GM12878 (cell line): ENCODE measurements around the gene DTX4. TPM values are rescaled to one million over a fixed set of nuclear protein-coding genes. Genes with fewer than 3 reads are reported as not detected.

Experiments used
- CBFB ChIP-seq: IDR thresholded peaks from 2 replicates; pipeline ENCODE4 v1.6.1; 2016; ENCODE audit warnings: antibody characterized with exemption, low read depth
- CBX3 ChIP-seq: fragments of 200-600 bp; sonication (generic); IDR thresholded peaks from 2 replicates; pipeline ENCODE4 v1.6.1; 2016; ENCODE audit warnings: low read depth, borderline replicate concordance
- EP300 ChIP-seq, 2 experiments: fragments of 150-350 bp in 1 of 2; IDR thresholded peaks; 2 replicates each; pipeline ENCODE4 v1.6.1; 2011 to 2012; ENCODE audit warnings: low read depth in 2 of 2, low read length in 2 of 2, borderline replicate concordance in 1 of 2, improper control_type of control experiment in 1 of 2, inconsistent platforms in 1 of 2; ENCODE audit not compliant: control insufficient read depth in 1 of 2
- GATAD2B ChIP-seq: fragments of 450-650 bp; conservative IDR thresholded peaks from 2 replicates; pipeline ENCODE4 v1.6.1; 2017; ENCODE audit warnings: low read depth, mild to moderate bottlenecking, moderate library complexity
- HDGF ChIP-seq: fragments of 450-650 bp; IDR thresholded peaks from 2 replicates; pipeline ENCODE4 v1.6.1; 2016; ENCODE audit warnings: antibody characterized with exemption
- POLR2A ChIP-seq: IDR thresholded peaks from 2 replicates; pipeline ENCODE4 v1.6.1; 2011; ENCODE audit warnings: low read depth, mild to moderate bottlenecking, low read length
- POLR2AphosphoS2 ChIP-seq: IDR thresholded peaks from 2 replicates; pipeline ENCODE4 v1.6.1; 2011; ENCODE audit warnings: low read depth, mild to moderate bottlenecking, low read length, improper control_type of control experiment, moderate library complexity
- POU2F2 ChIP-seq: IDR thresholded peaks from 3 replicates; pipeline ENCODE4 v1.6.1; 2011; ENCODE audit warnings: low read depth, mild to moderate bottlenecking, low read length, borderline replicate concordance
- SIN3A ChIP-seq: IDR thresholded peaks from 2 replicates; pipeline ENCODE4 v1.6.1; 2012; ENCODE audit warnings: low read depth, low read length, improper control_type of control experiment
- STAT3 ChIP-seq: IDR thresholded peaks from 2 replicates; pipeline ENCODE4 v1.6.1; 2011; ENCODE audit warnings: low read depth, low read length, improper control_type of control experiment
- TAF1 ChIP-seq: IDR thresholded peaks from 2 replicates; pipeline ENCODE4 v1.6.1; 2011; ENCODE audit warnings: mild to moderate bottlenecking, low read depth, low read length, borderline replicate concordance
- TBL1XR1 ChIP-seq: IDR thresholded peaks from 2 replicates; pipeline ENCODE4 v1.6.1; 2012; ENCODE audit warnings: low read depth, low read length, improper control_type of control experiment
- TCF3 ChIP-seq: IDR thresholded peaks from 2 replicates; pipeline ENCODE4 v1.6.1; 2012; ENCODE audit warnings: low read depth, mild to moderate bottlenecking, low read length, borderline replicate concordance; ENCODE audit not compliant: insufficient read depth
- WRNIP1 ChIP-seq: IDR thresholded peaks from 2 replicates; pipeline ENCODE4 v1.6.1; 2011; ENCODE audit warnings: low read depth, low read length, improper control_type of control experiment, borderline replicate concordance
- ZSCAN29 ChIP-seq: fragments of 450-650 bp; IDR thresholded peaks from 2 replicates; pipeline ENCODE4 v1.6.1; 2017; ENCODE audit warnings: mild to moderate bottlenecking, moderate library complexity
- polyA plus RNA-seq, 11 experiments: library from polyadenylated mRNA; depleted of rRNA in 4 of 11; unstranded in 6 of 11; stranded (reverse) in 5 of 11; fragments of >200 nt; fragmentation: Nextera tagmentation in 4 of 11; fragmentation: Illumina TruSeq in 1 of 11; extraction: Ambion mirVana in 4 of 11; extraction: Trizol in 1 of 11; gene quantifications; 1 replicate in 1 of 11; 2 replicates in 10 of 11; pipeline versions ENCODE4 v1.2.1 to v1.2.3, GENCODE V29; 2011 to 2016; ENCODE audit warnings: inconsistent platforms in 2 of 11, missing spikeins in 2 of 11, low read depth in 1 of 11
- total RNA-seq, 4 experiments: library from RNA; depleted of rRNA in 3 of 4; stranded (reverse); fragments of >200 nt in 3 of 4; fragmentation: Illumina TruSeq in 1 of 4; extraction: Trizol in 1 of 4; gene quantifications; 2 replicates each; pipeline versions ENCODE4 v1.2.1 to v1.2.3, GENCODE V29; 2013 to 2021
- TF ChIP-seq, protein P1 (sequence below): fragments of 450-650 bp; IDR thresholded peaks from 2 replicates; pipeline ENCODE4 v1.6.1; 2017; ENCODE audit warnings: mild to moderate bottlenecking, moderate library complexity
- TF ChIP-seq, protein P2 (sequence below), 3 experiments: IDR thresholded peaks in 2 of 3; conservative IDR thresholded peaks in 1 of 3; 2 replicates each; pipeline ENCODE4 v1.5.1; 2011; ENCODE audit warnings: low read depth in 3 of 3, low read length in 3 of 3, mild to moderate bottlenecking in 3 of 3, control low read depth in 2 of 3, moderate library complexity in 2 of 3, inconsistent platforms in 1 of 3, mixed read lengths in 1 of 3; ENCODE audit not compliant: control insufficient read depth in 2 of 3, insufficient read depth in 1 of 3; ENCODE audit errors: extremely low read depth in 1 of 3
- TF ChIP-seq, protein P3 (sequence below): fragments of 150-350 bp; IDR thresholded peaks from 2 replicates; pipeline ENCODE4 v1.6.1; 2016; ENCODE audit warnings: low read depth, low read length
- TF ChIP-seq, protein P4 (sequence below): IDR thresholded peaks from 2 replicates; pipeline ENCODE4 v1.6.1; 2012; ENCODE audit warnings: low read depth, low read length, improper control_type of control experiment

Gene DTX4
- total and polyA plus RNA-seq, 10 of the 15 experiments (the other 5 are each of a cell fraction or from before 2014, with no cell fraction given) = 3.8 to 25.8 (median 10.5) TPM

DNA sequence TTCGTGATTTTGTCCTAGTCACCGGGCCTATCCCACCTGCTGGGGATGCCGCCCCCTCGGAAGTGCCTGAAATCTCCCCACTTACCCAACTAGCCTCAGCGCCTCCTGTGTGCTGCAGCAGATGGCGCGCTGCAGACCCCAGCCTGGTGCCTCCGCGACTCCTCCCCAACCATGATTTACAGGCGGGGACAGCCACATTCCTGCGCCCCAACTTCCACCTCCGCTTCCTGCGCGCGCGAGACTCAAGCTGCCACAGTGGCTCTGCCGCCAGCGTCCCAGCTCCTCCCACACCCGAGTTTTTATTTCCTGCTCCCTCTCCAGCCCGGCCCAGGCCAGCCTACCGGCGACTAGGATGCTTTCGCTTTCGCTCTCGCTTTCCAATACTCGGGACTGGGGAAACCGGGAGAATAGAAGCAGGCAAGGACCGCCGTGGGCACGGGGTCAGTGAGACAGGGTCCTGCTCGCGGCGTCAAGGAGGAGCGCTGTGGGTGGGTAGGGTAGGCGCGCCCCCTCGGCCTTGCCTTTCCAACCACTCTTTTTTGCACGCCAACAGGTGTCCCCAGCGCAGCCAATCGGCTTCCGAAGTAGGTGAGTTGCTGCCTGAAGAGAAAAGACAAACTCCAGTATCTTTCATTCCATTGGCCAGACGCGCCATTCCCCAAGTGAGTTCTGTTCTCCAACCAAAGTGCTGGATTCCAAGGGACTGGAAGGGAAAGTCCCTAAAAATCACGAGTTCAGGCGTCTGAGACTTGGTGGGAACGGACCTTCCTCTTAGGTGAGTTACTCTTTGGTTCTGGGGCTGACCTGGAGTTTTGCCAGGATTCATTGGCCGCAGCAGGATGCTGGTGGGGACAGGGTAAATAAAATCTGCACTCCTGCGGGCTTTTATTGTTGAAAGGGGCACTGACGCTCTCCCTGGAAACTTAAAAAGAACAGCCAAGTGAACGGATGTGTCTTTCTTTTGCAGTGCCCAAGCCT is 29.1 kb upstream of the DTX4 start, which contains the start of gene FAM111A (continued):
- TF ChIP-seq, protein P1, sequence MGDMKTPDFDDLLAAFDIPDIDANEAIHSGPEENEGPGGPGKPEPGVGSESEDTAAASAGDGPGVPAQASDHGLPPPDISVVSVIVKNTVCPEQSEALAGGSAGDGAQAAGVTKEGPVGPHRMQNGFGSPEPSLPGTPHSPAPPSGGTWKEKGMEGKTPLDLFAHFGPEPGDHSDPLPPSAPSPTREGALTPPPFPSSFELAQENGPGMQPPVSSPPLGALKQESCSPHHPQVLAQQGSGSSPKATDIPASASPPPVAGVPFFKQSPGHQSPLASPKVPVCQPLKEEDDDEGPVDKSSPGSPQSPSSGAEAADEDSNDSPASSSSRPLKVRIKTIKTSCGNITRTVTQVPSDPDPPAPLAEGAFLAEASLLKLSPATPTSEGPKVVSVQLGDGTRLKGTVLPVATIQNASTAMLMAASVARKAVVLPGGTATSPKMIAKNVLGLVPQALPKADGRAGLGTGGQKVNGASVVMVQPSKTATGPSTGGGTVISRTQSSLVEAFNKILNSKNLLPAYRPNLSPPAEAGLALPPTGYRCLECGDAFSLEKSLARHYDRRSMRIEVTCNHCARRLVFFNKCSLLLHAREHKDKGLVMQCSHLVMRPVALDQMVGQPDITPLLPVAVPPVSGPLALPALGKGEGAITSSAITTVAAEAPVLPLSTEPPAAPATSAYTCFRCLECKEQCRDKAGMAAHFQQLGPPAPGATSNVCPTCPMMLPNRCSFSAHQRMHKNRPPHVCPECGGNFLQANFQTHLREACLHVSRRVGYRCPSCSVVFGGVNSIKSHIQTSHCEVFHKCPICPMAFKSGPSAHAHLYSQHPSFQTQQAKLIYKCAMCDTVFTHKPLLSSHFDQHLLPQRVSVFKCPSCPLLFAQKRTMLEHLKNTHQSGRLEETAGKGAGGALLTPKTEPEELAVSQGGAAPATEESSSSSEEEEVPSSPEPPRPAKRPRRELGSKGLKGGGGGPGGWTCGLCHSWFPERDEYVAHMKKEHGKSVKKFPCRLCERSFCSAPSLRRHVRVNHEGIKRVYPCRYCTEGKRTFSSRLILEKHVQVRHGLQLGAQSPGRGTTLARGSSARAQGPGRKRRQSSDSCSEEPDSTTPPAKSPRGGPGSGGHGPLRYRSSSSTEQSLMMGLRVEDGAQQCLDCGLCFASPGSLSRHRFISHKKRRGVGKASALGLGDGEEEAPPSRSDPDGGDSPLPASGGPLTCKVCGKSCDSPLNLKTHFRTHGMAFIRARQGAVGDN = no peak
- no peak for TF ChIP-seq STAT3
- TF ChIP-seq POLR2AphosphoS2 = no peak; the same call in 1 of the 2 replicates
- TF ChIP-seq TCF3 = 0 out of 2 replicates have a peak, but pooled peaks have one; percentile 31
- peak; percentile 56; the same call in 1 of the 2 replicates for TF ChIP-seq CBFB
- no peak for TF ChIP-seq TBL1XR1
- TF ChIP-seq POLR2A = peak; percentile 73; the same call in 1 of the 2 replicates
- no peak for TF ChIP-seq WRNIP1
- TF ChIP-seq HDGF = peak; percentile 88
- peak; percentile 60; the same call in 1 of the 2 replicates for TF ChIP-seq TAF1
- TF ChIP-seq, protein P2, sequence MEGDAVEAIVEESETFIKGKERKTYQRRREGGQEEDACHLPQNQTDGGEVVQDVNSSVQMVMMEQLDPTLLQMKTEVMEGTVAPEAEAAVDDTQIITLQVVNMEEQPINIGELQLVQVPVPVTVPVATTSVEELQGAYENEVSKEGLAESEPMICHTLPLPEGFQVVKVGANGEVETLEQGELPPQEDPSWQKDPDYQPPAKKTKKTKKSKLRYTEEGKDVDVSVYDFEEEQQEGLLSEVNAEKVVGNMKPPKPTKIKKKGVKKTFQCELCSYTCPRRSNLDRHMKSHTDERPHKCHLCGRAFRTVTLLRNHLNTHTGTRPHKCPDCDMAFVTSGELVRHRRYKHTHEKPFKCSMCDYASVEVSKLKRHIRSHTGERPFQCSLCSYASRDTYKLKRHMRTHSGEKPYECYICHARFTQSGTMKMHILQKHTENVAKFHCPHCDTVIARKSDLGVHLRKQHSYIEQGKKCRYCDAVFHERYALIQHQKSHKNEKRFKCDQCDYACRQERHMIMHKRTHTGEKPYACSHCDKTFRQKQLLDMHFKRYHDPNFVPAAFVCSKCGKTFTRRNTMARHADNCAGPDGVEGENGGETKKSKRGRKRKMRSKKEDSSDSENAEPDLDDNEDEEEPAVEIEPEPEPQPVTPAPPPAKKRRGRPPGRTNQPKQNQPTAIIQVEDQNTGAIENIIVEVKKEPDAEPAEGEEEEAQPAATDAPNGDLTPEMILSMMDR (IDR thresholded peaks at IDR 0.05 in 2 of 3, conservative IDR thresholded peaks at IDR 0.05 in 1 of 3; ENCODE audit: control insufficient read depth in 2 of 3, extremely low read depth in 1 of 3, insufficient read depth in 1 of 3, low read depth in 3 of 3, low read length in 3 of 3) = peak; percentile 39 to 54 (median 39)
- TF ChIP-seq, protein P3, sequence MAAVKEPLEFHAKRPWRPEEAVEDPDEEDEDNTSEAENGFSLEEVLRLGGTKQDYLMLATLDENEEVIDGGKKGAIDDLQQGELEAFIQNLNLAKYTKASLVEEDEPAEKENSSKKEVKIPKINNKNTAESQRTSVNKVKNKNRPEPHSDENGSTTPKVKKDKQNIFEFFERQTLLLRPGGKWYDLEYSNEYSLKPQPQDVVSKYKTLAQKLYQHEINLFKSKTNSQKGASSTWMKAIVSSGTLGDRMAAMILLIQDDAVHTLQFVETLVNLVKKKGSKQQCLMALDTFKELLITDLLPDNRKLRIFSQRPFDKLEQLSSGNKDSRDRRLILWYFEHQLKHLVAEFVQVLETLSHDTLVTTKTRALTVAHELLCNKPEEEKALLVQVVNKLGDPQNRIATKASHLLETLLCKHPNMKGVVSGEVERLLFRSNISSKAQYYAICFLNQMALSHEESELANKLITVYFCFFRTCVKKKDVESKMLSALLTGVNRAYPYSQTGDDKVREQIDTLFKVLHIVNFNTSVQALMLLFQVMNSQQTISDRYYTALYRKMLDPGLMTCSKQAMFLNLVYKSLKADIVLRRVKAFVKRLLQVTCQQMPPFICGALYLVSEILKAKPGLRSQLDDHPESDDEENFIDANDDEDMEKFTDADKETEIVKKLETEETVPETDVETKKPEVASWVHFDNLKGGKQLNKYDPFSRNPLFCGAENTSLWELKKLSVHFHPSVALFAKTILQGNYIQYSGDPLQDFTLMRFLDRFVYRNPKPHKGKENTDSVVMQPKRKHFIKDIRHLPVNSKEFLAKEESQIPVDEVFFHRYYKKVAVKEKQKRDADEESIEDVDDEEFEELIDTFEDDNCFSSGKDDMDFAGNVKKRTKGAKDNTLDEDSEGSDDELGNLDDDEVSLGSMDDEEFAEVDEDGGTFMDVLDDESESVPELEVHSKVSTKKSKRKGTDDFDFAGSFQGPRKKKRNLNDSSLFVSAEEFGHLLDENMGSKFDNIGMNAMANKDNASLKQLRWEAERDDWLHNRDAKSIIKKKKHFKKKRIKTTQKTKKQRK = no peak
- peak; percentile 68; the same call in 1 of the 2 replicates for TF ChIP-seq SIN3A
- TF ChIP-seq GATAD2B = peak; percentile 65; the same call in 1 of the 2 replicates
- no peak for TF ChIP-seq EP300 (IDR thresholded peaks at IDR 0.05; ENCODE audit: borderline replicate concordance in 1 of 2, control insufficient read depth in 1 of 2, low read depth in 2 of 2, low read length in 2 of 2)
- TF ChIP-seq POU2F2 = 0 out of 3 replicates have a peak, but pooled peaks have one; percentile 31
- no peak for TF ChIP-seq ZSCAN29
- TF ChIP-seq, protein P4, sequence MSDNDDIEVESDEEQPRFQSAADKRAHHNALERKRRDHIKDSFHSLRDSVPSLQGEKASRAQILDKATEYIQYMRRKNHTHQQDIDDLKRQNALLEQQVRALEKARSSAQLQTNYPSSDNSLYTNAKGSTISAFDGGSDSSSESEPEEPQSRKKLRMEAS = no peak
- TF ChIP-seq CBX3 = no peak
